ENCODE data around the gene SEC14L6. TPM values are rescaled to one million over a fixed set of nuclear protein-coding genes. Genes with fewer than 3 reads are reported as not detected.

SEC14L6 gene
- total RNA-seq, 1 donor from 2014 or later: 11.6 TPM

GRCh38 chr22:30537083-30537731 lies 9.3 kb downstream of the SEC14L6 start:
- H3K4me3 ChIP-seq (ENCODE audit: low read depth, low read length): no peak overlapping the region
- TF ChIP-seq CTCF (conservative IDR thresholded peaks at IDR 0.05; ENCODE audit: low read depth, low read length): no peak
- DNase-seq (ENCODE audit: low read depth): no peak

DNA sequence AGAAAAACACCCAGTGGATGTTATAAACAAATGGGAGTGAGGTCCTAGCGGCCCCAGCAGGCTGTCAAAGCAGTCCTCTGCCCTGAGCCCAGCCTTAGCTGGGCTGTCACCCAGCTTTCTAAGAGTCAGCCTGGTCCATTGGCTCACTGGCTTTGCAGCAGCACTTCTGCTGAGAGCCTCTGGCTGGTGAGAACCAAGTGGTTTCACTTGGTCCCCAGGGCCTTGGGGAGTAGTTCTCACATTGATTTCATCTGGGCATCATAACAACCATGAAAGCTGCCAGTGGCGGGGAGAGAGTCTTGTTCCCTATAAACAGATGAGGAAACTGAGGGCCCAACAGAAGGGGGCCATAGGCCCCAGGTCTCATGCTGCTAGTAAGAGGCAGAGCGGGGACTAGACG lies 11.4 kb downstream of the SEC14L6 start:
- TF ChIP-seq CTCF (conservative IDR thresholded peaks at IDR 0.05; ENCODE audit: low read depth, low read length): no peak
- DNase-seq (ENCODE audit: low read depth): no peak
- no peak overlapping the region for H3K4me3 ChIP-seq (ENCODE audit: low read depth, low read length)

DNA sequence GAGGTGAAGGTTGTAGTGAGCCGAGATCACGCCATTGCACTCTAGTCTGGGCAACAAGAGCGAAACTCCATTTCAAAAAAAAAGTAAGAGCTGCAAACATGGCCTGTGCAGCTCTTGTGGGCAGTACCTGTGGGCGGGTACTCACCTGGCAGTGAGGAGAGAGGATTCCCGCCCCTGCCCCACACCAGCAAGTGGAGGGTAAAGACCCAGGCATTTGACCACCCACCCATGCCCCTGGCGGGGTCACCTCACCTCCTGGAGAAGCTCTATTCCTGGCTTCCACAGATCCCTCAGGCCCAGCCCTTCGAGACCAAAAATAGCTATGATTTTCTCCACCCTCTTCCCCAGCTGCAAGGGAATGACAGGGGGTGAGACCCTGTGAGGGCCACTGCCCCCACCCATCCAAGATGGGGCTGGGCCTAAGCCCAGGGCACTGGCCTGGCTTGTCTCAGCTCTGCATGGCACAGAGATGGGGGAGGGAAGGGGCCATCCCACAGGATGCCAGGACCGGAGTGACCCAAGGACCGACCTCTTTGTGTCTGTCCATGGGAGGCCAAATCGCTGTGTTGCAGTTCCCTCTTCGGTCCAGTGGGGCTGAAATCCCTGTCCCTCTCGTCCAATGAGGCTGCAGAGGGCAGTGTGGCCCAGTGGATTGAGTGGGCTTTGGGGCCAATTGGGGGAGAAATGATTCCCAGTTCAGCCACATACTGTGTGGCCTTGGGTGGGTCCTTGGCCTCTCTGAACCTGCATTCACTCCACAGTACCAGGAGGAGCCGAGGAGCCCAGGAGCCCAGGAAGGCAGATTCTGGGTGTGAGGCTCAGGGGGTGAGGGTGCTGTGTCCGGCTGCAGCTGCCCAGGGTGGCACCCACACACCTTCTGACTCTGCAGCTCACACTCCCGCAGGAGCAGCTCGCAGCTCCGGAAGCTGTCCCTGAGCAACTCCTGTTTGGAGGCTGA lies 14.6 kb downstream of the SEC14L6 start:
- H3K4me3 ChIP-seq (ENCODE audit: low read depth, low read length): no peak overlapping the region
- TF ChIP-seq CTCF (conservative IDR thresholded peaks at IDR 0.05; ENCODE audit: low read depth, low read length): no peak
- no peak for DNase-seq (ENCODE audit: low read depth)

- no peak for DNase-seq (ENCODE audit: low read depth)
- TF ChIP-seq CTCF (conservative IDR thresholded peaks at IDR 0.05; ENCODE audit: low read depth, low read length): no peak
- no peak overlapping the region for H3K4me3 ChIP-seq (ENCODE audit: low read depth, low read length)
These were observed 19.9 kb downstream of the SEC14L6 start for GRCh38 chr22:30526656-30527055.

DNA sequence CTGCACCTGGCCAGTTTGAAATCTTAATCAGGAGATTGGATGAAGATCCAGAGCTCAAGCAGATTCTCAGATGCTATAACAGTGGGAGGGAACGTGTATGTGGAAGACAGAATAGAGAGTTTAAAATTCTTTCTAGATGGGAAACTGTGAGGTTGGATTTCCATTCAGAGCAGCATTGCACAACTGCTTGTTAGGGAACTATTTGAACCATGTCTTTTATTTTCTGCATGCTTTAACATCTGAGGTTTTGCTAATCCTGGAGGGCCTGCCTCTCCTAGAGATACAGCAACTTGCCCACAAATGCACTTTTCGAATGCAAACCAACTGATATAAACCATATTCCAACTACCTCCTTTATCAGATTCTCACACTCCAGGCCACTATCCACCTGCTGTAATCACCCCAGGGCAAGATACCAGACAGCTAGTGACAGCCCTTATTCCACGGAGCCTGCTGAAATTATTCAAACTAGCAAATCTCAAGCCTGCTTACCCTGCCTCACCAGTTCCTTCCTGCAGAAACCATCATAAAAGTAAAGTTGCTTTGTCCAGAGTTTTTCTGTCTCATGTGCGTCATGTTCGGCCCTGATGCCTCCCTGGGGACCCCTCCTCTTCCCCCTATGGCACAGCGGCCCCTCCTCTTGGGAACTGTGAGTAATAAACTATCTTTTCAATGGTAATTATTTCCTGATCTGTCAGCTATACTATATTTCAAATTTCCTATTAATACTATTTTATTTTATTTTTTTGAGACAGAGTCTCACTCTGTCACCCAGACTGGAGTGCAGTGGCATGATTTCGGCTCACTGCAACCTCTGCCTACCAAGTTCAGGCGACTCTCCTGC lies 22.7 kb downstream of the SEC14L6 start:
- no peak overlapping the region for H3K4me3 ChIP-seq (ENCODE audit: low read depth, low read length)
- TF ChIP-seq CTCF (conservative IDR thresholded peaks at IDR 0.05; ENCODE audit: low read depth, low read length): no peak
- DNase-seq (ENCODE audit: low read depth): no peak

GRCh38 chr22:30521368-30522156 lies 25.0 kb downstream of the SEC14L6 start:
- no peak for DNase-seq (ENCODE audit: low read depth)
- no peak overlapping the region for H3K4me3 ChIP-seq (ENCODE audit: low read depth, low read length)
- no peak for TF ChIP-seq CTCF (conservative IDR thresholded peaks at IDR 0.05; ENCODE audit: low read depth, low read length)
